Smooth muscle cell (in vitro differentiated cells): ENCODE results near the gene B3GNT8. TPM values are rescaled to one million over a fixed set of nuclear protein-coding genes. Genes with fewer than 3 reads are reported as not detected.
"Not testable (repeated sequence)": the region's sequence is repeated elsewhere in the genome, so short reads cannot be mapped to it uniquely, and the experiment has no call there.

Experiments
- DNase-seq: peaks from one replicate; lab custom pipeline; 2025; ENCODE audit not compliant: unreplicated experiment; lab: John Stamatoyannopoulos, UW
- H2AFZ ChIP-seq: fragments of 200-600 bp; sonication (generic); 2 replicates; pipeline ENCODE4 v1.6.0; 2016; ENCODE audit warnings: antibody characterized with exemption, low read depth, mild to moderate bottlenecking
- H3F3A ChIP-seq: fragments of 200-600 bp; sonication (generic); 2 replicates; pipeline ENCODE4 v1.6.0; 2017; ENCODE audit warnings: antibody characterized with exemption, low read depth
- H3K27ac ChIP-seq: fragments of 200-600 bp; sonication (generic); 2 replicates; pipeline ENCODE4 v1.5.1; 2016; ENCODE audit warnings: low read depth, mild to moderate bottlenecking
- H3K27me3 ChIP-seq: fragments of 200-600 bp; sonication (generic); 2 replicates; pipeline ENCODE4 v1.6.1; 2016; ENCODE audit warnings: low read depth, mild to moderate bottlenecking
- H3K36me3 ChIP-seq: fragments of 200-600 bp; sonication (generic); 2 replicates; pipeline ENCODE4 v1.5.1; 2016; ENCODE audit warnings: low read depth
- H3K4me1 ChIP-seq: fragments of 200-600 bp; sonication (generic); 2 replicates; pipeline ENCODE4 v1.5.1; 2016; ENCODE audit warnings: low read depth
- H3K4me2 ChIP-seq: fragments of 200-600 bp; sonication (generic); 2 replicates; pipeline ENCODE4 v1.6.0; 2016; ENCODE audit warnings: mild to moderate bottlenecking
- H3K4me3 ChIP-seq: fragments of 200-600 bp; sonication (generic); 2 replicates; pipeline ENCODE4 v1.5.1; 2016; ENCODE audit warnings: mild to moderate bottlenecking
- H3K79me2 ChIP-seq: fragments of 200-600 bp; sonication (generic); 2 replicates; pipeline ENCODE4 v1.6.0; 2016; ENCODE audit warnings: low read depth, mild to moderate bottlenecking
- H3K9ac ChIP-seq: fragments of 200-600 bp; sonication (generic); 2 replicates; pipeline ENCODE4 v1.6.0; 2016; ENCODE audit warnings: low read depth
- H3K9me3 ChIP-seq: fragments of 200-600 bp; sonication (generic); replicated peaks from 2 replicates; pipeline ENCODE4 v1.5.1; 2016; ENCODE audit warnings: low read depth
- H4K20me1 ChIP-seq: fragments of 200-600 bp; sonication (generic); 2 replicates; pipeline ENCODE4 v1.6.0; 2016; ENCODE audit warnings: low read depth
- CTCF ChIP-seq: fragments of 200-600 bp; sonication (generic); IDR thresholded peaks from 2 replicates; pipeline ENCODE4 v1.5.1; 2017; ENCODE audit warnings: borderline replicate concordance, mild to moderate bottlenecking, antibody characterized with exemption; ENCODE audit not compliant: insufficient read depth, poor library complexity, severe bottlenecking
- WGBS: methylation state at CpG from one replicate; pipeline ENCODE4 v1.1.7; 2016; ENCODE audit warnings: low lambda C conversion rate; 5-methylcytosine and 5-hydroxymethylcytosine counted together
- polyA plus RNA-seq: library from polyadenylated mRNA; unstranded; fragments of >200 nt; fragmentation: Nextera tagmentation; extraction: Ambion mirVana; gene quantifications from 2 replicates; pipeline ENCODE4 v1.2.1, GENCODE V29; 2016
- total RNA-seq: library from RNA; depleted of rRNA; stranded (reverse); fragments of >200 nt; gene quantifications from 2 replicates; pipeline ENCODE4 v1.2.3, GENCODE V29; 2014

Gene B3GNT8
- total and polyA plus RNA-seq, 2 experiments from 2014 or later = 0.85 to 1.7 TPM

- 88% methylated on average over 5 of the region's 5 CpGs for WGBS
- no peaks in the 10 kb centered on the region for H3K4me1 ChIP-seq
- no peak overlapping the region for H3K4me3 ChIP-seq
- no peaks in the 10 kb centered on the region for H3K27me3 ChIP-seq
- H3F3A ChIP-seq = peaks cover 6% of the 10 kb centered on the region
- no peak overlapping the region for H3K27ac ChIP-seq
- no peaks in the 10 kb centered on the region for H3K9me3 ChIP-seq
- H3K4me2 ChIP-seq = no peak overlapping the region
- no peak overlapping the region for H2AFZ ChIP-seq
- H3K36me3 ChIP-seq = no peaks in the 10 kb centered on the region
- no peak for TF ChIP-seq CTCF
- no peak for DNase-seq
- no peaks in the 10 kb centered on the region for H3K79me2 ChIP-seq
- no peak overlapping the region for H3K9ac ChIP-seq
- H4K20me1 ChIP-seq = no peaks in the 10 kb centered on the region
These were observed 42.8 kb downstream of the B3GNT8 start for GRCh38 chr19:41384351-41384750.

DNA sequence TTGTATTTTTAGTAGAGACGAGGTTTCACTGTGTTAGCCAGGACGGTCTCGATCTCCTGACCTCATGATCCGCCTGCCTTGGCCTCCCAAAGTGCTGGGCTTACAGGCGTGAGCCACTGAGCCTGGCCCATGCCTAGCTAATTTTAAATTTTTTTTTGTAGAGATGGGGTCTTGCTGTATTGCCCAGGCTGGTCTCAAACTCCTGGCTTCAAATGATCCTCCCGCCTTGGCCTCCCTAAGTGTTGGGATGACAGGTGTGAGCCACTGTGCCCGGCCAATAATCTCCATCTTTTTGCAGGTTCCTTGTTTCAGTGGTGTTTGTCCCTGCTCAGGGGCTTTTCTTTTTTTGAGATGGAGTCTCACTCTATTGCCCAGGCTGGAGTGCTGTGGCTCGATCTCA, 45.6 kb downstream of the B3GNT8 start:
- not testable (repeated sequence) for H3K36me3 ChIP-seq, H3K27ac ChIP-seq, H2AFZ ChIP-seq, H3K27me3 ChIP-seq, H3K4me3 ChIP-seq, H3K9ac ChIP-seq, H4K20me1 ChIP-seq, H3K4me2 ChIP-seq, H3K9me3 ChIP-seq, H3K79me2 ChIP-seq, H3F3A ChIP-seq, DNase-seq, H3K4me1 ChIP-seq
- over 99% methylated on average over 8 of the region's 8 CpGs for WGBS

- Histone ChIP-seq H3F3A (peaks cover 6% of the 10 kb centered on the region), H3K9ac (no peak overlapping the region), H3K36me3 (no peaks in the 10 kb centered on the region), H2AFZ (no peak overlapping the region), H3K9me3 (no peaks in the 10 kb centered on the region), H3K27ac (peak overlapping the region; percentile 12), H3K27me3 (no peaks in the 10 kb centered on the region), H3K4me3 (no peak overlapping the region), H3K79me2 (peaks cover 1% of the 10 kb centered on the region), H4K20me1 (no peaks in the 10 kb centered on the region), H3K4me2 (no peak overlapping the region), H3K4me1 (no peaks in the 10 kb centered on the region)
- 51% methylated on average over 9 of the region's 9 CpGs for WGBS
- TF ChIP-seq CTCF = no peak
- DNase-seq = no peak
These were observed 49.0 kb downstream of the B3GNT8 start for GRCh38 chr19:41377977-41378709.

DNA sequence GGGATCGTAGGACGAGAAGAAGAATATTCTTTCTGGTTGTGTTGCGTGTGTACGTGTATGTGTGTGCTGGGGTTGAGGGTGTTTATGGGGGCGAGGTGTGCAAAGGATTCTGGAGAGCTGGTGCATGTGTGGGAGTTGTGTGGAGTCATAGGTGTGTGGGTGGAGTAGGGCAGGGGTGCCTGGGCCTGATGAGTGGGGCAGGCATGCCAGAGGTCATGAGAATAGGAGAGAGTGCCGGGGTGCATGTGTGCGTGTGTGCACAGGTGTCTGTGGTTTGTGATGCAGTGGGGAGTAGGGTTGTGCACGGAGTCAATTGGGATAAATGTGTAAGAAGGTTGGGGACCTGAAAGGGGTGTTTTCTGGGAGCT, 50.2 kb downstream of the B3GNT8 start:
- peaks cover 13% of the 10 kb centered on the region for H3K79me2 ChIP-seq
- no peak for TF ChIP-seq CTCF
- H4K20me1 ChIP-seq = no peaks in the 10 kb centered on the region
- no peaks in the 10 kb centered on the region for H3K9me3 ChIP-seq
- no peaks in the 10 kb centered on the region for H3K4me1 ChIP-seq
- H3K36me3 ChIP-seq = no peaks in the 10 kb centered on the region
- peak overlapping the region; percentile 61 for H3K9ac ChIP-seq
- no peaks in the 10 kb centered on the region for H3K27me3 ChIP-seq
- peak overlapping the region; percentile 62 for H3K4me3 ChIP-seq
- H3K4me2 ChIP-seq = peak overlapping the region; percentile 91
- peak overlapping the region; percentile 64 for H3K27ac ChIP-seq
- WGBS = 74% methylated on average over 8 of the region's 8 CpGs
- peak overlapping the region; percentile 73 for H2AFZ ChIP-seq
- no peak for DNase-seq
- H3F3A ChIP-seq = peaks cover 6% of the 10 kb centered on the region
